OCI-LY3 (cell line): ENCODE results near the gene APOL5.

Experiments used
- H2AFZ ChIP-seq: fragments of 200-600, 300-600 bp; shearing (Covaris generic); 2 replicates; pipeline ENCODE4 v1.6.0; 2014; ENCODE audit warnings: antibody characterized with exemption, low read depth, low read length
- H3K27ac ChIP-seq: fragments of 200-600, 300-600 bp; sonication (generic); 2 replicates; pipeline ENCODE4 v1.5.1; 2014; ENCODE audit warnings: mild to moderate bottlenecking, low read length, moderate library complexity, mixed read lengths
- H3K27me3 ChIP-seq: fragments of 200-600, 300-600 bp; sonication (generic); 2 replicates; pipeline ENCODE4 v1.6.1; 2014; ENCODE audit warnings: low read depth, low read length, mixed read lengths
- H3K36me3 ChIP-seq: fragments of 200-600, 300-600 bp; sonication (generic); replicated peaks from 2 replicates; pipeline ENCODE3; 2014; ENCODE audit warnings: low read depth, low read length, mixed read lengths
- H3K4me1 ChIP-seq: fragments of 300-600, 200-600 bp; sonication (generic); 2 replicates; pipeline ENCODE4 v1.6.1; 2014; ENCODE audit warnings: low read length, mixed read lengths
- H3K4me2 ChIP-seq: fragments of 200-600, 300-600 bp; sonication (generic); 2 replicates; pipeline ENCODE4 v1.6.1; 2014; ENCODE audit warnings: low read length, mixed read lengths
- H3K4me3 ChIP-seq: fragments of 300-600, 200-600 bp; sonication (generic); 2 replicates; pipeline ENCODE4 v1.5.1; 2014; ENCODE audit warnings: antibody characterized with exemption, mild to moderate bottlenecking, low read length, moderate library complexity
- H3K79me2 ChIP-seq: fragments of 300-600, 200-600 bp; shearing (Covaris generic); 2 replicates; pipeline ENCODE4 v1.6.1; 2014; ENCODE audit warnings: mild to moderate bottlenecking, low read length, mixed read lengths
- H3K9ac ChIP-seq: fragments of 300-600, 200-600 bp; shearing (Covaris generic); 2 replicates; pipeline ENCODE4 v1.6.0; 2014; ENCODE audit warnings: mild to moderate bottlenecking, low read length, moderate library complexity
- H3K9me3 ChIP-seq: fragments of 200-600, 300-600 bp; shearing (Covaris generic); 2 replicates; pipeline ENCODE4 v1.6.1; 2014; ENCODE audit warnings: low read length, mixed read lengths; ENCODE audit not compliant: insufficient read depth
- H4K20me1 ChIP-seq: fragments of 200-600, 300-600 bp; sonication (generic); 2 replicates; pipeline ENCODE4 v1.6.1; 2016; ENCODE audit warnings: low read length, mixed read lengths; ENCODE audit not compliant: insufficient read depth
- CTCF ChIP-seq: fragments of 200-600, 300-600 bp; sonication (generic); IDR thresholded peaks from 2 replicates; pipeline ENCODE4 v1.5.1; 2014; ENCODE audit warnings: antibody characterized with exemption, low read length, low read depth
- EZH2phosphoT487 ChIP-seq: fragments of 200-600 bp; shearing (Covaris generic); IDR thresholded peaks from 2 replicates; pipeline ENCODE4 v1.6.1; 2018; ENCODE audit warnings: antibody characterized with exemption, mixed run types, low read depth

Gene APOL5

GRCh38 chr22:35687461-35687860 is 30.2 kb upstream of the APOL5 start:
- Histone ChIP-seq H3K4me2 (no peak overlapping the region), H3K9me3 (peaks cover 9% of the 10 kb centered on the region; the same call in 1 of the 2 replicates), H3K36me3 (no peaks in the 10 kb centered on the region), H3K27me3 (0 out of 2 replicates have a peak, but pooled peaks cover 2% of the 10 kb centered on the region), H3K4me1 (peaks cover 8% of the 10 kb centered on the region; the same call in 1 of the 2 replicates), H4K20me1 (no peaks in the 10 kb centered on the region), H2AFZ (no peak overlapping the region), H3K27ac (no peak overlapping the region), H3K4me3 (no peak overlapping the region), H3K79me2 (no peaks in the 10 kb centered on the region), H3K9ac (no peak overlapping the region)
- TF ChIP-seq CTCF (no peak), EZH2phosphoT487 (no peak)

GRCh38 chr22:35688913-35689675 is 28.6 kb upstream of the APOL5 start:
- Histone ChIP-seq H3K27me3 (0 out of 2 replicates have a peak, but pooled peaks cover 2% of the 10 kb centered on the region), H3K36me3 (no peaks in the 10 kb centered on the region), H3K9ac (no peak overlapping the region), H3K79me2 (no peaks in the 10 kb centered on the region), H3K4me1 (peaks cover 8% of the 10 kb centered on the region; the same call in 1 of the 2 replicates), H4K20me1 (no peaks in the 10 kb centered on the region), H3K27ac (no peak overlapping the region), H3K4me2 (no peak overlapping the region), H3K4me3 (no peak overlapping the region), H3K9me3 (peaks cover 9% of the 10 kb centered on the region; the same call in 1 of the 2 replicates), H2AFZ (no peak overlapping the region)
- TF ChIP-seq EZH2phosphoT487 (no peak), CTCF (no peak)

GRCh38 chr22:35690001-35690400 is 27.7 kb upstream of the APOL5 start:
- H3K79me2 ChIP-seq: no peaks in the 10 kb centered on the region
- H3K9me3 ChIP-seq: peaks cover 9% of the 10 kb centered on the region; the same call in 1 of the 2 replicates
- no peak overlapping the region for H3K9ac ChIP-seq
- peaks cover 8% of the 10 kb centered on the region; the same call in 1 of the 2 replicates for H3K4me1 ChIP-seq
- no peak overlapping the region for H3K27ac ChIP-seq
- H3K27me3 ChIP-seq: 0 out of 2 replicates have a peak, but pooled peaks cover 2% of the 10 kb centered on the region
- TF ChIP-seq EZH2phosphoT487 (no peak), CTCF (no peak)
- no peaks in the 10 kb centered on the region for H3K36me3 ChIP-seq
- no peak overlapping the region for H2AFZ ChIP-seq
- no peak overlapping the region for H3K4me2 ChIP-seq
- H3K4me3 ChIP-seq: no peak overlapping the region
- H4K20me1 ChIP-seq: no peaks in the 10 kb centered on the region

- no peak overlapping the region for H3K4me3 ChIP-seq
- no peak overlapping the region for H3K27ac ChIP-seq
- no peak overlapping the region for H2AFZ ChIP-seq
- H3K9me3 ChIP-seq: no peaks in the 10 kb centered on the region
- no peaks in the 10 kb centered on the region for H4K20me1 ChIP-seq
- no peak overlapping the region for H3K9ac ChIP-seq
- no peak overlapping the region for H3K4me2 ChIP-seq
- H3K36me3 ChIP-seq: no peaks in the 10 kb centered on the region
- no peaks in the 10 kb centered on the region for H3K79me2 ChIP-seq
- TF ChIP-seq EZH2phosphoT487: no peak
- no peak for TF ChIP-seq CTCF
- no peaks in the 10 kb centered on the region for H3K27me3 ChIP-seq
- no peaks in the 10 kb centered on the region for H3K4me1 ChIP-seq
Measured at GRCh38 chr22:35695202-35695601, 22.5 kb upstream of the APOL5 start.
